LNCaP clone FGC (cell line): ENCODE results near the gene USP6.
"Not testable (repeated sequence)": the region's sequence is repeated elsewhere in the genome, so short reads cannot be mapped to it uniquely, and the experiment has no call there.

Source experiments
- DNase-seq: peaks from one replicate; pipeline ENCODE4 v3.0.0-alpha.2; 2011; ENCODE audit warnings: low read depth
- H3K4me3 ChIP-seq: 2 replicates; pipeline ENCODE4 v1.5.1; 2011; ENCODE audit warnings: mild to moderate bottlenecking, low read depth, low read length, control low read depth
- CTCF ChIP-seq: IDR thresholded peaks from 2 replicates; pipeline ENCODE4 v1.5.1; 2012; ENCODE audit warnings: mild to moderate bottlenecking; ENCODE audit not compliant: control insufficient read depth, insufficient read depth; ENCODE audit errors: extremely low read depth

The USP6 gene

GRCh38 chr17:5122586-5123342 lies 6.9 kb downstream of the USP6 start:
- no peak for DNase-seq
- TF ChIP-seq CTCF = no peak
- H3K4me3 ChIP-seq = no peak overlapping the region

- DNase-seq = no peak
- H3K4me3 ChIP-seq = no peak overlapping the region
Measured at GRCh38 chr17:5123343-5124124, 7.7 kb downstream of the USP6 start.

GRCh38 chr17:5124125-5124760 lies 8.4 kb downstream of the USP6 start:
- DNase-seq, H3K4me3 ChIP-seq: not testable (repeated sequence)

More at GRCh38 chr17:5123343-5124124, 7.7 kb downstream of the USP6 start:
- TF ChIP-seq CTCF = no peak

GRCh38 chr17:5124896-5125295 lies 9.1 kb downstream of the USP6 start:
- not testable (repeated sequence) for DNase-seq, H3K4me3 ChIP-seq

- no peak for DNase-seq
- TF ChIP-seq CTCF = no peak
- no peak overlapping the region for H3K4me3 ChIP-seq
Measured at GRCh38 chr17:5126719-5127488, 11.1 kb downstream of the USP6 start.

GRCh38 chr17:5127910-5128309 lies 12.1 kb downstream of the USP6 start:
- DNase-seq = no peak
- TF ChIP-seq CTCF = no peak
- H3K4me3 ChIP-seq = no peak overlapping the region

- H3K4me3 ChIP-seq, DNase-seq: not testable (repeated sequence)
Measured at GRCh38 chr17:5128387-5128786, 12.6 kb downstream of the USP6 start.
